Left ventricle myocardium inferior (tissue), 1 donor: ENCODE data around the gene PRRC2B. TPM values are rescaled to one million over a fixed set of nuclear protein-coding genes. Genes with fewer than 3 reads are reported as not detected.

Experiments
- DNase-seq: peaks from one replicate; pipeline ENCODE4 v3.0.0-alpha.2; 2020
- H3K27ac ChIP-seq: fragments of 200-600 bp; replicated peaks from 2 replicates; pipeline ENCODE4 v1.8.0; 2021
- H3K27me3 ChIP-seq: fragments of 200-600 bp; 2 replicates; pipeline ENCODE4 v1.8.0; 2021; ENCODE audit warnings: low read depth
- H3K36me3 ChIP-seq: fragments of 200-600 bp; 2 replicates; pipeline ENCODE4 v1.8.0; 2021
- H3K4me1 ChIP-seq: fragments of 200-600 bp; 2 replicates; pipeline ENCODE4 v1.8.0; 2021
- H3K4me3 ChIP-seq: fragments of 200-600 bp; 2 replicates; pipeline ENCODE4 v1.8.0; 2021; ENCODE audit warnings: mild to moderate bottlenecking, moderate library complexity
- H3K9me3 ChIP-seq: fragments of 200-600 bp; replicated peaks from 2 replicates; pipeline ENCODE4 v1.8.0; 2021
- CTCF ChIP-seq: fragments of 200-600 bp; IDR thresholded peaks from 2 replicates; pipeline ENCODE4 v1.8.0; 2021; ENCODE audit warnings: antibody characterized with exemption, mild to moderate bottlenecking, borderline replicate concordance
- intact Hi-C: fragments of 100-400 bp; cut with micrococcal nuclease; formaldehyde crosslinking; loops from one replicate; pipeline ENCODE4 v1.11.0; 2022
- total RNA-seq: library from RNA; stranded (reverse); fragmentation: NEBNext Ultra II Directional; extraction: Animal tissue kit (Norgen Biotek cat#: 25700); gene quantifications from one replicate; pipeline ENCODE4 v1.2.1, GENCODE V29; 2021
- donor health status: DM: no; HTN: yes; CAD: no; lungs with severe emphysema.

The PRRC2B gene
- total RNA-seq, 1 donor from 2014 or later: 109 TPM

DNA sequence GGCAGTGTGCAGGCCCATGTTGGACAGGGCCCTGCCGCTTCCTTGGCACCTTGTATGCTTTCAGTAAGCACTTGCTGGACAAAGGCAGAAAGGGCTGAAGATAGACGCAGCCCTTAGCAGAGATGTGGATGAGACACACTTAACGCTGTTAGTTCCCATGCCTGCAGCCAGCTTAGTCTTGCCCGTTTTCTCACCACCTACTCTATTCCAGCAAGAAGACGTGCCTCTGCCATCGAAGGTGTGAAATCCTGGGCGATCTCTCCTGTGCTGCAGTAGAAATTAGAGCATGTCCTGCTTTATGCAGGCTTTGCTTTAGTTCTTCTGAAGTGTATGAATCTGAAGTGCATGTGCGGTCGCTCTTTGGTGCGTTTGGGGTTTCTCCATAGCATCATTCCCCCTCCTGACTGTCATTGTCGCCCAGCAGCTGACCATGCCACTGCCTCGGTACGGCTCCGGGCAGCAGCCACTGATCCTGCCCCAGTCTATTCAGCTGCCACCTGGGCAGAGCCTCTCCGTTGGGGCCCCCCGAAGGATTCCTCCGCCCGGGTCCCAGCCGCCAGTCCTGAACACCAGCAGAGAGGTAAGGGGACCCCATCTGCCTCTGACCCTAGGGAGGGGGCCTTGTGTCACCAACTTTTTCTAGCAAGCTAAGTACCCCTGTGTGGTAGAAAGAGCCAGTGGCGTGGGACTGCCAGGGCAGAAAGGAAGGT lies 97.3 kb downstream of the PRRC2B start:
- Histone ChIP-seq H3K27me3 (no peaks in the 10 kb centered on the region), H3K4me3 (no peak overlapping the region), H3K27ac (no peak overlapping the region), H3K36me3 (peaks cover 100% of the 10 kb centered on the region), H3K9me3 (no peaks in the 10 kb centered on the region), H3K4me1 (peaks cover 18% of the 10 kb centered on the region)
- no peak for TF ChIP-seq CTCF
- no peak for DNase-seq
- intact Hi-C loops: no loop called here

- peaks cover 9% of the 10 kb centered on the region for H3K4me1 ChIP-seq
- H3K27me3 ChIP-seq: no peaks in the 10 kb centered on the region
- no peak overlapping the region for H3K4me3 ChIP-seq
- intact Hi-C loops: no loop called here
- H3K27ac ChIP-seq: no peak overlapping the region
- no peaks in the 10 kb centered on the region for H3K9me3 ChIP-seq
- no peak for TF ChIP-seq CTCF
- DNase-seq: no peak
- peaks cover 100% of the 10 kb centered on the region for H3K36me3 ChIP-seq
Observed at GRCh38 chr9:131492070-131492469, 98.2 kb downstream of the PRRC2B start.

DNA sequence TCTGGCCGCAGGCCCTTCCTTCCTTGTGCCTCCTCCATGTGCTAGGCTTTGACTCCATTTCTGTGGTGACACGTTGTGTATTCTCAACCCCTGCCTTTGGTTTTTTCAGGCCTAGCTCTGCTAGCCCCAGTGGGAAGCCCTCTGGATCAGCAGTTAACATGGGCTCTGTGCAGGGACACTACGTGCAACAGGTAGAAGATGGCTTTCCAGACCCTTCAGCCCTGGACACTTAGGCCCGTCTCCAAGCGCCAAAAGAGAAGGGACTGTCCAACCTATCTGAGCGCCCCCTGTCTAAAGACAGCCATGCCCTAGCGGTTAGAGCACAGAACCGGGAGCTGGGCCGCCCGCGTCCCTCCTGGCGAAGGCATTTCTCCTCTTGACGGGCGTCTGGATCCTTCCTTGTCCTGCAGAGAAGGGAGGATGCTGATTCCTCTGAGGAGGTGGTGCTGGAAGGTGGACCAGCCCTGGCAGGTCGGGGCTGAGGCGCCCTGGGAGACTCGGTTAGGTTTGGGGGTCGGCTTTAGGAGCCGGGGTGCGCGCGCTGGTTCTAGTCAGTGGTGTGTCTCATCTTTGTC lies 100.5 kb downstream of the PRRC2B start:
- Histone ChIP-seq H3K27ac (no peak overlapping the region), H3K27me3 (no peaks in the 10 kb centered on the region), H3K4me1 (no peaks in the 10 kb centered on the region), H3K9me3 (no peaks in the 10 kb centered on the region), H3K4me3 (no peak overlapping the region), H3K36me3 (peaks cover 100% of the 10 kb centered on the region)
- TF ChIP-seq CTCF: no peak
- no peak for DNase-seq
- intact Hi-C loops: no loop called here

DNA sequence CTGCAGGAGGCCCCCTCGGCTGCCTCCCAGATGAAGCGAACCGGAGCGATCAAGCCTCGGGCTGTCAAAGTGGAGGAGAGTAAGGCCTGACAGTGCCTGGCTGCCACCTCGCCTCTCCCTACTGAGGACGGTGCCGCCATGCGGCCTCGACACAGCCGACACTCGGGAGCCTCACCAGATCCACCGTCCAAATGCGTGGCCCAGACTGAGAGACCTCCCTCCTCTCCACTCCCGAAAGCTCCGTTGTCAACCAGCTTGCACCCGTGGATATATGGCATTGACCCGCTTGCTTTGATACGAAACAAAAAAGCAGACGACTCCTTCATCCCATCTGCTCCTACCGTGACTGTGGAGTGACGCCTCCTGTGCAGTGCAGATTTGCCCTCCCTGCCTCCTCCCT lies 101.9 kb downstream of the PRRC2B start:
- Histone ChIP-seq H3K36me3 (peaks cover 96% of the 10 kb centered on the region), H3K4me3 (no peak overlapping the region), H3K4me1 (no peaks in the 10 kb centered on the region), H3K27me3 (no peaks in the 10 kb centered on the region), H3K9me3 (no peaks in the 10 kb centered on the region), H3K27ac (no peak overlapping the region)
- no peak for DNase-seq
- TF ChIP-seq CTCF: no peak
- intact Hi-C loops: no loop called here

GRCh38 chr9:131496844-131497405 lies 103.0 kb downstream of the PRRC2B start:
- no peaks in the 10 kb centered on the region for H3K27me3 ChIP-seq
- H3K4me3 ChIP-seq: no peak overlapping the region
- no peak for DNase-seq
- H3K4me1 ChIP-seq: peaks cover 5% of the 10 kb centered on the region
- intact Hi-C loops: no loop called here
- peaks cover 85% of the 10 kb centered on the region for H3K36me3 ChIP-seq
- no peak for TF ChIP-seq CTCF
- no peaks in the 10 kb centered on the region for H3K9me3 ChIP-seq
- H3K27ac ChIP-seq: no peak overlapping the region
